HCEC 1CT (cell line): ENCODE results near the gene FOXP1.

ENCODE experiments used
- DNase-seq: peaks from one replicate; pipeline ENCODE4 v3.0.0-alpha.2; 2017

The FOXP1 gene

GRCh38 chr3:71392251-71392650 lies 191.3 kb downstream of the FOXP1 start:
- no peak for DNase-seq

- DNase-seq = no peak
Observed at GRCh38 chr3:71391361-71391760, 192.2 kb downstream of the FOXP1 start.

- no peak for DNase-seq
Observed at GRCh38 chr3:71389911-71390573, 193.5 kb downstream of the FOXP1 start.

- DNase-seq = no peak
Observed at GRCh38 chr3:71389191-71389590, 194.3 kb downstream of the FOXP1 start.

GRCh38 chr3:71388535-71389120 lies 194.9 kb downstream of the FOXP1 start:
- DNase-seq = no peak

- DNase-seq = no peak
Observed at GRCh38 chr3:71387586-71387985, 195.9 kb downstream of the FOXP1 start.

GRCh38 chr3:71384837-71385716 lies 198.5 kb downstream of the FOXP1 start:
- no peak for DNase-seq

GRCh38 chr3:71384388-71384787 lies 199.1 kb downstream of the FOXP1 start:
- no peak for DNase-seq

- no peak for DNase-seq
Observed at GRCh38 chr3:71380096-71380495, 203.4 kb downstream of the FOXP1 start.

- no peak for DNase-seq
Observed at GRCh38 chr3:71378509-71378908, 205.0 kb downstream of the FOXP1 start.

- DNase-seq = no peak
Observed at GRCh38 chr3:71376911-71377310, 206.6 kb downstream of the FOXP1 start.

- no peak for DNase-seq
Observed at GRCh38 chr3:71376503-71376902, 207.0 kb downstream of the FOXP1 start.

GRCh38 chr3:71374582-71374981 lies 208.9 kb downstream of the FOXP1 start:
- DNase-seq = no peak

- no peak for DNase-seq
Observed at GRCh38 chr3:71372911-71373637, 210.5 kb downstream of the FOXP1 start.

GRCh38 chr3:71372241-71372768 lies 211.2 kb downstream of the FOXP1 start:
- DNase-seq = no peak

- no peak for DNase-seq
Observed at GRCh38 chr3:71371282-71371681, 212.2 kb downstream of the FOXP1 start.

- no peak for DNase-seq
Observed at GRCh38 chr3:71370467-71370866, 213.1 kb downstream of the FOXP1 start.

- DNase-seq = no peak
Observed at GRCh38 chr3:71369701-71370391, 213.7 kb downstream of the FOXP1 start.

- DNase-seq = no peak
Observed at GRCh38 chr3:71366988-71367604, 216.4 kb downstream of the FOXP1 start.

GRCh38 chr3:71361334-71361890 lies 222.1 kb downstream of the FOXP1 start:
- DNase-seq = no peak

- no peak for DNase-seq
Observed at GRCh38 chr3:71360764-71361163, 222.8 kb downstream of the FOXP1 start.

- DNase-seq = no peak
Observed at GRCh38 chr3:71360180-71360579, 223.3 kb downstream of the FOXP1 start.
